ENCODE data around the gene BRWD1.

Gene BRWD1

GRCh38 chr21:39313571-39314142 is at the start of gene BRWD1:
Gene BRWD1, minus strand, starts transcription at chr21:39313632. Its CDS starts 141 bp downstream, at chr21:39313491.
- in situ Hi-C loops (cut with HindIII; ENCODE audit: low sequenced_read_pairs): no loop called here

- in situ Hi-C loops (cut with HindIII; ENCODE audit: low sequenced_read_pairs): no loop called here
Observed at GRCh38 chr21:39362733-39363132, 49.3 kb upstream of the BRWD1 start.

DNA sequence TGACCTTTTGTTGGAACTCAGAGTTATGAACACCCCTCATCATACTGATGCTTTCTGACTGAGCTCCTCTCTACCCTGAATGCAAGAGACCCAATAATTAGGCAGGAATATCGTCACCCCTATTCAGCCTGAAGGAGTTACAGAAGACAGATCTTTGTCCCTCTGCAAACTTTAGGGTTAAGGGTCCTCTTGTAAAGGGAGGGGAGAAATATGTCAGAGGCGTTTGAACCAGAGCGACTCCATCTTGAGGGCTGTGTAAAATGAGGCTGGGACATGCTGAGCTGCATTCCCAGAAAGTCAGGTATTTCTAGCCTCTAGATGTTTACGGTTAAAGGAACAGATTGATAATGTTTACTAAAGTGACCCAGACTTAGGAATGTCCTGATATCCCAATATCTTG is 46.0 kb upstream of the BRWD1 start:
- in situ Hi-C loops (cut with HindIII; ENCODE audit: low sequenced_read_pairs): no loop called here

DNA sequence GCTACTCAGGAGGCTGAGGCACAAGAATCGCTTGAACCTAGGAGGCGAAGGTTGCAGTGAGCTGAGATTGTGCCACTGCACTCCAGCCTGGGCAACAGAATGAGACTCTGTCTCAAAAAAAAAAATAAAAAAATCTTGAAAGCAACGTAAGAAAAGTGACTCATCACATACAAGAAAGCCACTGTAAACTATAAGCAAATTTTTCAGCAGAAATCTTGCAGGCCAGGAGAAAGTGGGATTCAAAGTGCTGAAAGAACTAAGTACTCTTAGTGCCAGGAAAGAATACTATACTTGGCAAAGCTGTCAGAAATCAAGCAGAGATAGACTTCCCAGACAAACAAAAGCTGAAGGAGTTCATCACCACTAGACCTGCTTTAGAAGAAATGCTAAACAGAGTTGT is 39.9 kb upstream of the BRWD1 start:
- in situ Hi-C loops (cut with HindIII; ENCODE audit: low sequenced_read_pairs): no loop called here

DNA sequence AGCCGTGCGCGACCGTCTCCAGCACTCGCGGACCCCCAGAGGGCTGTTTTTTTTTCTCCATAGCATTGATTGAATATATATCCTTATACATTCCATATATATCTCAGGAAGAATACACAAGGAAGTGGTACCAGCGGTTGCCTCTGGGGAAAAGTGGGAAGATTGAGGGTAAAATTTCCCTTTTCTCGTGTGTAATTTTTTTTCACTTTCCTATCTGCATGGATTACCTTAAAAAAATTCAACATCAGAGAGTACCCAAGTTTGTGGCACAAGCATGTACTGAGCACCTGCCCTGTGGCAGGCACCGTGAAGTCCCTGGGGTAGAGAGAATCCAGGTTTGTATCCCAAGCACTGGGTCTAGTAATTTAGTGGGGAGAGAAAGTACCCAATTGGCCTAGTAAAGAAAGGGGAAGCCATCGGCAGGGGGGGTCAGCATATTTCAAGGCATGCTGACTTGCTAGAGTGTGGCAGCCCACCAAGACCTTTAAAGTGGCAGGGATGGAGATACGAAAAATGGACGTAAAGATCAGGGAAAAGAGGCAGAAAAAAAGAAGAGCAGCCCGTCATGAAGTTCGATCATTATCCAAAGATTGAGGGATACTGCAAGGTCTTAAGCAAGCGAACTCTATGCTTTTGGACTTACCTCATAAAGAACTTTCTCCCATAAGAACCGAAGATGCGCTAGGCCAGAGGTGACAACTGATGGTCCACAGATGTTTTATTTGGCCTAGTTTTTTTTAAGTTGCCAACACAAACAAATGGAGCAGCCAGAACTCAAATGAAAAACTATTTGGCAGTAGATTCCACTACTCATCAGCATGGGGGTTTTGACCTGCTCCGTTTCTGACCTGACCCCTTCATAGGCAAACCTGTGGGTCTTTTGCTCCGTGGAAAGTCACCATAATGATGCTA is 36.9 kb upstream of the BRWD1 start:
- in situ Hi-C loops (cut with HindIII; ENCODE audit: low sequenced_read_pairs): no loop called here

DNA sequence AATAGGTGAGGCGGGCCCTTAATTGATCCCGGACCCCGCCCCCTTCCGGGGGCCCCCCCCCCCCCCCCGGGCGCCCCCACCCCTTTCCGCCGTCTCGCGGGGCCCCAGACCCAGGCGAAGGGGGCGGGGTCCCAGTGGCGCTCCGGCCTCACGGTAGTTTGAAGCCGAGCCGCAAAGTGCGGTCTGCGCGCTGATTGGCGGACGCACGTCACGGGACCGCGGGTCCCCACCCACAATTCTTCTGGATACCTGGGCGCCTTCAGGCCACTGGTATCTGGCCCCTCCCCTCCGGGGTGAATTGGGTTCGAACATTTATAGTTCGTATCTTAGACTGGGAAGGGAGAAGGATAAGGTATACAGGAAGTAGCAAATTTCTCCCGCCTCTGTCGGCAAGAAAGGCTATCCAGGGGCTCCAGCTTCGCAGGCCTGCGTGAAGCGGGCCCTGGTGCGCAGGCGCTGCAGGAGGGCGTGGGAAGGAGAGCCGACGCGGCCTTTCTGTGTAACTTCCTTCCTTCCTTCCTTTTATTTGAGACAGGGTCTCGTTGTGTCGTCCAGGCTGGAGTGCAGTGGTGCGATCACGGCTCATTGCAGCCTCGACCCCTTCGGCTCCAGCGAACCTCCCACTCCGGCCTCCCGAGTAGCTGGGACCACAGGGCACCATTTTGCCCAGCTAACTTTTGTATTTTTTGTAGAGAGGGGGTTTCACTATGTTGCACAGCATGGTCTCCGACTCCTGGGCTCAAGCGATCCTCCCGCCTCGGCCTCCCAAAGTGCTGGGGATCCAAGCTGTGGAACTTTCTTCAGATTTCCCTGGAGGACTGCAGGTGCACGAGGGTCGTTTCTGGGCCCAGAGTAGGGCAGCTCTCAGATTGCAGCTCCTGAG is 36.0 kb upstream of the BRWD1 start:
- in situ Hi-C loops (cut with HindIII; ENCODE audit: low sequenced_read_pairs): no loop called here

- in situ Hi-C loops (cut with HindIII; ENCODE audit: low sequenced_read_pairs): no loop called here
Observed at GRCh38 chr21:39348355-39349210, 35.2 kb upstream of the BRWD1 start, which contains the start of gene HMGN1. Gene HMGN1, minus strand, starts transcription at chr21:39349088. Its CDS starts 171 bp downstream, at chr21:39348917.

DNA sequence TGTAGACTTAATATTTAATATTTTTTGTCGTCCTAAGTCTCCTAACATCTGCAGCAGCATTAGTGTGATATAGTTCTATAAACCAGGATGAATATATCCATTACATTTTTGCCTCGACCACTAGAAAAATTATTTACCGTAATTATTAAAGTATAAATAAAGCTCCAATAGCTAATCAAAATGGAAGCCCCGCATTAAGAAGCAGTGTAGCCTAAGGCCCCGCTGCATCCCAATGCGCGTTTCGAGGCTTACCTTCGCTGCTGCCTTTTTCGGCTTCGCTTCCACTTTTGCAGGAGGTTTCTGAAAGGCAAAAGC is 34.6 kb upstream of the BRWD1 start:
- in situ Hi-C loops (cut with HindIII; ENCODE audit: low sequenced_read_pairs): no loop called here

GRCh38 chr21:39347537-39347936 is 34.1 kb upstream of the BRWD1 start:
- in situ Hi-C loops (cut with HindIII; ENCODE audit: low sequenced_read_pairs): no loop called here

GRCh38 chr21:39346671-39347331 is 33.4 kb upstream of the BRWD1 start:
- in situ Hi-C loops (cut with HindIII; ENCODE audit: low sequenced_read_pairs): no loop called here

GRCh38 chr21:39346206-39346605 is 32.8 kb upstream of the BRWD1 start:
- in situ Hi-C loops (cut with HindIII; ENCODE audit: low sequenced_read_pairs): no loop called here

DNA sequence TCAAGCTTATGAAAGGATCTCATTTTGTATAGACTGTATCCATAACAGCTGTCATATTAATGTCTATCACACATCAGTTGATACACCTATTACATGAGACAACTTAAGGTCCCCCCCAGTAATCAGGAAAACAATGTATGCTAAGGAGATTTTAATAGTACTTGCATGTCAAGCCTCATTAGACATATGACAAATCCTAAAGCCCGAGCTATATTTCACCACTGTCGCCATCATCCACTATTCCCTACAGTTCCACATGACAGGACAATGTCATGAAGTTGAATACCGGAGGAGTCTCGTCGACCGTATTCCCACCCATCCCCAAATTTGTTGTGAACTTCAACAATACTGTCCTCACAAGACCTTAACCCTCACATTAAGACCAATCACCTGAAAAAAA is 32.0 kb upstream of the BRWD1 start:
- in situ Hi-C loops (cut with HindIII; ENCODE audit: low sequenced_read_pairs): no loop called here

- in situ Hi-C loops (cut with HindIII; ENCODE audit: low sequenced_read_pairs): no loop called here
Observed at GRCh38 chr21:39344848-39345247, 31.4 kb upstream of the BRWD1 start.

DNA sequence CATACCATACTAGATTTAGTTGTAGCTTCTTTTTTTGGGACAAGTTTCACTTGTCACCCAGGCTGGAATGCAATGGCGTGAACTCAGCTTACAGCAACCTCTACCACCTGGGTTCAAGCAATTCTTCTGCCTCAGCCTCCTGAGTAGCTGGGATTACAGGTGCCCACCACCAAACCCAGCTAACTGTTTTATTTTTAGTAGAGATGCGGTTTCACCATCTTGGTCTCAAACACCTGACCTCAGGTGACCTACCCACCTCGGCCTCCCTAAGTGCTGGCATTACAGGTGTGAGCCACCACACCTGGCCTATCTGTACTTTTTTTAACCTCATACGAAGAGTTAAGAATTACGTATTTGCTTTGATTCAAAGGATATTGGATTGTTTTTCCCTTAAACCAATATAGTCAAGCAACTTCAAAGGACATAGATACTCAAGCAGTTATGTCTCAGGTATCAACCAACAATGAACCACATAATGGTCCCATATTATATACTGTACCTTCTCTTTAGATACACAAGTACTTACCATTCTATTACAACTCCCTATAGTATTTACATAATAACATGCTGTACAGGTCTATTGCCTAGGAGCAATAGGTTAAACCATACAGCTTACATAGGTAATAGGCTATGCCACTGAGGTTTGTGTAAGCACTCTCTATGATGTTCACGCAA is 28.0 kb upstream of the BRWD1 start:
- in situ Hi-C loops (cut with HindIII; ENCODE audit: low sequenced_read_pairs): no loop called here

GRCh38 chr21:39340687-39341086 is 27.3 kb upstream of the BRWD1 start:
- in situ Hi-C loops (cut with HindIII; ENCODE audit: low sequenced_read_pairs): no loop called here

- in situ Hi-C loops (cut with HindIII; ENCODE audit: low sequenced_read_pairs): no loop called here
Observed at GRCh38 chr21:39339231-39339630, 25.8 kb upstream of the BRWD1 start.

DNA sequence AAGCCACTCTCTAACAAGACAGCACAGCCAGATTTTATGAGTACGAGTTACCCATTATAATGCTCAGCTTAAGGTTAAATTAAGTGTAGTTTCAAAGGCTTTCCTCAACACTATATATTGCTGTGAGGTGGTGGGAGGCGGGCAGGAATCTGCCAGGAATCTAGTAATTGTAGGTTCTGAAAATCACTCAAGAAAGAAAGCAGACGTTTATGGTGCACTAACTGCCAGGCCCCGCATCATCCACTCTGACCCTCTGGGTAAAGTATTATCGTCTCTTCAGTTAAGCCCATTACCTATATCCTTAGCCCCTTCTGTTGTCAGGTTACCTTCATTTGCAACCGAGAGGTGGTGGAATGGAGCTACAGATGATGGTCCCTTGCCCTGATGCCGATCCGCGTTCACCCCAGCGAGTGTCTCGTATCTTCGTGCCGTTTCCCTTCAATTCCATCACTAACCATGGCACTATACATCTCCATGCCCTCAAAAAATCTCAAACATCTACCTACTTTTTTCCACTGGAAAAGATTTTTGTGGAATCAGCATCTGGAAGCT is 23.1 kb upstream of the BRWD1 start:
- in situ Hi-C loops (cut with HindIII; ENCODE audit: low sequenced_read_pairs): no loop called here

DNA sequence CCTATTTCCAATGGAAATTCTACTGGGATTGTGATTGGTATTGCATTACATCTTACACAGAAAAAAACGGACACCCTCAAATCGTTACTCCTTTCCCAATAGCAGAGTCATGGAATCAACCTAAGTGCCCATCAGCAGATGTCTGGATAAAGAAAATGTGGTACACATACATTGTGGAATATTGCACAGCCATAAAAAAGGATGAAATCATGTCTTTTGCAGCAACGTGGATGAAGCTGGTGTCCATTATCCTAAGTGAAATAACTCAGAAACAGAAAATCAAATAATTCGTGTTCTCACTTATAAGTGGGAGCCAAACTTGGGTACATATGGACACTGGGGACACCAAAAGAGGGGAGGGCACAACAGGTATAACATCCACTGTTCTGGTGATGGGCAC is 21.2 kb upstream of the BRWD1 start:
- in situ Hi-C loops (cut with HindIII; ENCODE audit: low sequenced_read_pairs): no loop called here

DNA sequence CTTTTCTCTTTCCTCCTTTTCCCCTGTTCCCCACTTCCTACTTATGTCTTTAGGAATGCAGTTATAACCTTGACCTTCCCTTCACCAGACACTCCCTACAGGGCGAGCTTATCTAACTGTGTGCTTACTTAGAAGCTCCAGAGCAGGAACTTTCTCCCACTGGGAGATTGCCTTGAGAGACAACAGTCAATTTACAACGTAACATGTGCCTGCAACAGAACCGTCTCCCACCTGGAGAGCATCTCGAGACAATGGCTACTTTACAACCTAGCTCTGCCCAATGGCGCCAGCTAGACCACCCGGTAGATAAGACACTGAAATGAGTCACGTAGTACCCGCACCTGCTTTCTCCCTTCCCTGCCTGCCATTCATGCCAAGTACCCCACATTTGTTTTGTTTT is 18.7 kb upstream of the BRWD1 start:
- in situ Hi-C loops (cut with HindIII; ENCODE audit: low sequenced_read_pairs): no loop called here
